Loucy (cell line): ENCODE results near the gene SLC44A1.

Experiments
- H2AFZ ChIP-seq: fragments of 200-600 bp; sonication (generic); 2 replicates; pipeline ENCODE4 v1.6.0; 2016; ENCODE audit warnings: antibody characterized with exemption, mild to moderate bottlenecking, low read length, moderate library complexity
- H3F3A ChIP-seq: fragments of 200-600 bp; 2 replicates; pipeline ENCODE4 v1.6.0; 2016; ENCODE audit warnings: antibody characterized with exemption, low read depth, mild to moderate bottlenecking
- H3K27me3 ChIP-seq: fragments of 200-600 bp; sonication (generic); 2 replicates; pipeline ENCODE4 v1.6.1; 2014; ENCODE audit warnings: low read length, mild to moderate bottlenecking; ENCODE audit not compliant: insufficient read depth, poor library complexity, severe bottlenecking
- H3K36me3 ChIP-seq: fragments of 200-600 bp; sonication (generic); 2 replicates; pipeline ENCODE4 v1.6.1; 2016; ENCODE audit warnings: low read length; ENCODE audit not compliant: insufficient read depth
- H3K4me1 ChIP-seq: fragments of 200-600 bp; sonication (generic); 2 replicates; pipeline ENCODE4 v1.5.1; 2014; ENCODE audit warnings: low read length, mild to moderate bottlenecking; ENCODE audit not compliant: insufficient read depth, poor library complexity, severe bottlenecking
- H3K4me2 ChIP-seq: fragments of 200-600 bp; sonication (generic); 2 replicates; pipeline ENCODE4 v1.6.0; 2014; ENCODE audit warnings: antibody characterized with exemption, low read length, low read depth, mild to moderate bottlenecking; ENCODE audit not compliant: poor library complexity, severe bottlenecking
- H3K4me3 ChIP-seq: fragments of 200-600 bp; sonication (generic); 2 replicates; pipeline ENCODE4 v1.5.1; 2014; ENCODE audit warnings: low read length, mild to moderate bottlenecking, mixed read lengths; ENCODE audit not compliant: poor library complexity, severe bottlenecking
- H3K79me2 ChIP-seq: fragments of 200-600 bp; sonication (generic); 2 replicates; pipeline ENCODE4 v1.6.1; 2014; ENCODE audit warnings: low read length; ENCODE audit not compliant: insufficient read depth
- H3K9ac ChIP-seq: fragments of 200-600 bp; sonication (generic); 2 replicates; pipeline ENCODE4 v1.6.0; 2014; ENCODE audit warnings: mild to moderate bottlenecking, low read depth, low read length, moderate library complexity; ENCODE audit not compliant: poor library complexity, severe bottlenecking
- H3K9me2 ChIP-seq: fragments of 200-600 bp; sonication (generic); replicated peaks from 2 replicates; pipeline ENCODE4 v1.6.1; 2016; ENCODE audit warnings: low read depth, low read length, mixed read lengths
- H3K9me3 ChIP-seq: fragments of 200-600 bp; sonication (generic); 2 replicates; pipeline ENCODE4 v1.6.1; 2014; ENCODE audit warnings: mild to moderate bottlenecking, antibody characterized with exemption, low read length, low read depth; ENCODE audit not compliant: insufficient read depth
- H4K20me1 ChIP-seq: fragments of 200-600 bp; sonication (generic); 2 replicates; pipeline ENCODE4 v1.6.0; 2014; ENCODE audit warnings: antibody characterized with exemption, low read length, mild to moderate bottlenecking; ENCODE audit not compliant: insufficient read depth, poor library complexity, severe bottlenecking
- EZH2phosphoT487 ChIP-seq: fragments of 200-600 bp; IDR thresholded peaks from 2 replicates; pipeline ENCODE4 v1.6.1; 2018; ENCODE audit warnings: antibody characterized with exemption, mild to moderate bottlenecking, moderate library complexity, borderline replicate concordance
- TF ChIP-seq, protein P1 (sequence below): fragments of 200-600 bp; sonication (generic); conservative IDR thresholded peaks from 2 replicates; pipeline ENCODE4 v1.5.1; 2014; ENCODE audit warnings: mild to moderate bottlenecking, antibody characterized with exemption, low read length

Gene SLC44A1

DNA sequence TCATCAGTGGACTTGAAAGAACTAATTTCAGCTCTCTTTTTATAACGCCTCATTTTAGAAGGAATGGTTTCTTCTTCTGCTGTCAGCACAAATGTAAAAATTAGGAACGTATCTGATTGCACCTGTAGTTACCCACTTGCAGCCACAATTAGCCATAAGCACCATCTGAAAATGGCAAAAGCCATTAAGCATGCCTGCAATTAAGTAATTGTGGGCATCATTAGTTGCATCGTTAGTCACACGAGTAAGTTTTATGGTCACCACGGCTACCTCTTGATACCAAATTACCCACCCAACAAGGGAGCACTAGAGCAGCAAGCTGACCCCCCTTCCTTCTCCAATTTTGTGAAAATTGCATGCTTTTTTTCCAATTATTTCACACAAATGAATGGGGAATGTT, 25.8 kb upstream of the SLC44A1 start:
- Histone ChIP-seq H3K9ac (no peak overlapping the region), H4K20me1 (no peaks in the 10 kb centered on the region), H3F3A (no peaks in the 10 kb centered on the region), H3K9me3 (peaks cover 11% of the 10 kb centered on the region; the same call in 1 of the 2 replicates), H2AFZ (no peak overlapping the region), H3K9me2 (no peaks in the 10 kb centered on the region), H3K4me2 (no peak overlapping the region), H3K4me1 (no peaks in the 10 kb centered on the region), H3K36me3 (no peaks in the 10 kb centered on the region), H3K79me2 (no peaks in the 10 kb centered on the region), H3K4me3 (no peak overlapping the region), H3K27me3 (no peaks in the 10 kb centered on the region)
- TF ChIP-seq, protein P1, sequence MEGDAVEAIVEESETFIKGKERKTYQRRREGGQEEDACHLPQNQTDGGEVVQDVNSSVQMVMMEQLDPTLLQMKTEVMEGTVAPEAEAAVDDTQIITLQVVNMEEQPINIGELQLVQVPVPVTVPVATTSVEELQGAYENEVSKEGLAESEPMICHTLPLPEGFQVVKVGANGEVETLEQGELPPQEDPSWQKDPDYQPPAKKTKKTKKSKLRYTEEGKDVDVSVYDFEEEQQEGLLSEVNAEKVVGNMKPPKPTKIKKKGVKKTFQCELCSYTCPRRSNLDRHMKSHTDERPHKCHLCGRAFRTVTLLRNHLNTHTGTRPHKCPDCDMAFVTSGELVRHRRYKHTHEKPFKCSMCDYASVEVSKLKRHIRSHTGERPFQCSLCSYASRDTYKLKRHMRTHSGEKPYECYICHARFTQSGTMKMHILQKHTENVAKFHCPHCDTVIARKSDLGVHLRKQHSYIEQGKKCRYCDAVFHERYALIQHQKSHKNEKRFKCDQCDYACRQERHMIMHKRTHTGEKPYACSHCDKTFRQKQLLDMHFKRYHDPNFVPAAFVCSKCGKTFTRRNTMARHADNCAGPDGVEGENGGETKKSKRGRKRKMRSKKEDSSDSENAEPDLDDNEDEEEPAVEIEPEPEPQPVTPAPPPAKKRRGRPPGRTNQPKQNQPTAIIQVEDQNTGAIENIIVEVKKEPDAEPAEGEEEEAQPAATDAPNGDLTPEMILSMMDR, result no peak
- no peak for TF ChIP-seq EZH2phosphoT487

DNA sequence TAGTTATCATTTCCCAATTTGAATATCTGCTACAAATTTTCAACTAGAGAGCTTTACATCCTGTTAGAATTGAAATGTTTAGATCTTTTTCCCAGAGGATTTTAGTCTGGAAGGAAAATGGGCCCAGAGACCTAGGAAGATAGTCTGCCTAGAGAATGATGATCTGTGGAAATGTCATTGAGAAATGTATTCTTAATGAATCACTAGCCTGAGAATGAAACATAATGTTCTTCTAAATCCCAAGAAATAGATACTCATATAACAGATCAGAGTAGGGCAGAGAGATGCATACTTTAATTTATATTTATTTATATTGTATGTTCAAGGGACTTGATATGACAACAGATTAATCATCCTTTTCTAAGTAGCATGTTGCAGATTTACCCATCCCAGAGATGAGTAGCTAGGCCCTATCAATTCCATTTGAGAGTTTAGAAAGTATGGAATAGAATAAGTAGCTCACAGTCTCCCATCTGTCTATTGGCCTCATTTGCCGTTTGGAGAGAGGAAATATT, 25.1 kb upstream of the SLC44A1 start:
- no peaks in the 10 kb centered on the region for H3K27me3 ChIP-seq
- no peak overlapping the region for H3K4me3 ChIP-seq
- peaks cover 15% of the 10 kb centered on the region; the same call in 1 of the 2 replicates for H3K9me3 ChIP-seq
- no peaks in the 10 kb centered on the region for H3K9me2 ChIP-seq
- H3K36me3 ChIP-seq, result no peaks in the 10 kb centered on the region
- no peaks in the 10 kb centered on the region for H3K4me1 ChIP-seq
- H3K4me2 ChIP-seq, result no peak overlapping the region
- no peaks in the 10 kb centered on the region for H4K20me1 ChIP-seq
- H3F3A ChIP-seq, result no peaks in the 10 kb centered on the region
- H2AFZ ChIP-seq, result no peak overlapping the region
- TF ChIP-seq, protein P1, result no peak
- no peak for TF ChIP-seq EZH2phosphoT487
- H3K79me2 ChIP-seq, result no peaks in the 10 kb centered on the region
- no peak overlapping the region for H3K9ac ChIP-seq

DNA sequence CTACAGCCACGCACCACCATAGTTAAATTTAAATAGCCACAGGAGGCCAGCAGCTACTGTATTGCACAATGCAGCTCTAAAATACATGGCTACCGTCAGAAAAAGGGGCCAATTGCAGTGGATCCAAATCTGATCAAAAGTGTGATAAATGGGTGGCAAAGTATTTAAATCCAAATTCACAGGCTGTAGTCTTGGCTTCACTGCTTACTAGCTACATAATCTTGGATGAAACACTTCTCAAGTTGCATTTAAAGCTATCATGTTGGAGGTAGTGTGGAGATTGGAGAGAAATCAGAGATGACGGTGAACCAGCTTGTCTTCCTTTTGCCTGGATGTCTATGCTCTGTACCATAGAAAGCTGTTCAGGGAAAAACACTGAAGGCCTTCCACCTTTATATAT, 24.0 kb upstream of the SLC44A1 start:
- H3K36me3 ChIP-seq, result no peaks in the 10 kb centered on the region
- no peak overlapping the region for H3K9ac ChIP-seq
- H3K79me2 ChIP-seq, result no peaks in the 10 kb centered on the region
- no peaks in the 10 kb centered on the region for H3K9me2 ChIP-seq
- no peak overlapping the region for H2AFZ ChIP-seq
- no peak overlapping the region for H3K4me3 ChIP-seq
- H4K20me1 ChIP-seq, result no peaks in the 10 kb centered on the region
- H3K27me3 ChIP-seq, result no peaks in the 10 kb centered on the region
- H3K4me2 ChIP-seq, result no peak overlapping the region
- no peaks in the 10 kb centered on the region for H3K4me1 ChIP-seq
- H3K9me3 ChIP-seq, result peaks cover 25% of the 10 kb centered on the region; the same call in 1 of the 2 replicates
- TF ChIP-seq, protein P1, result no peak
- TF ChIP-seq EZH2phosphoT487, result no peak
- H3F3A ChIP-seq, result no peaks in the 10 kb centered on the region
